ENCODE results near the gene ACVR2A. TPM values are rescaled to one million over a fixed set of nuclear protein-coding genes. Genes with fewer than 3 reads are reported as not detected.

Gene ACVR2A
- total RNA-seq, 2 experiments from 2014 or later = 13.3 to 14.6 TPM

DNA sequence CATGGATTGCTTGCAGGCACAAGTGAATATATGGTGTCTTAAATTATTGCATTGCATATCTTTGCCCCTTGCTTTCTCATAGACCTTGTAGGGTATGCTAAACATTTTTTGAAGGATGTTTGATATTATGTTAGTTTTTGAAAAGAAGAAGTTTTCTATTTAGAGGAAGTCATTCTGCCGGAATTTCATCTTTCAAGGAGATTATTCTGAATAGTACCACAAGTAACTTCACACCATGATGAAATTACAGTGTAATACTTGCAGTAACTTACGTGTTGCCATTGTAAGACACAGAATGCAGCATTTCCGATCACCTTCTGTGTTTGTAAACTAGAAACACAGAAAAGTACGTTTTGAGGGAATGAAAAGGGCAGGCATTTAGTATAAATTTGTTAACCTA is 71.9 kb downstream of the ACVR2A start:
- Mint-ChIP-seq H3K4me3 (no peak overlapping the region), H3K27ac (no peak overlapping the region), H3K9me3 (no peaks in the 10 kb centered on the region), H3K27me3 (no peaks in the 10 kb centered on the region), H3K4me1 (ENCODE audit: low read depth) (no peaks in the 10 kb centered on the region), H3K36me3 (ENCODE audit: low read depth) (peaks cover 57% of the 10 kb centered on the region)
- intact Hi-C loops (cut with DNase I, micrococcal nuclease) = no loop called here
- TF ChIP-seq, protein P1, sequence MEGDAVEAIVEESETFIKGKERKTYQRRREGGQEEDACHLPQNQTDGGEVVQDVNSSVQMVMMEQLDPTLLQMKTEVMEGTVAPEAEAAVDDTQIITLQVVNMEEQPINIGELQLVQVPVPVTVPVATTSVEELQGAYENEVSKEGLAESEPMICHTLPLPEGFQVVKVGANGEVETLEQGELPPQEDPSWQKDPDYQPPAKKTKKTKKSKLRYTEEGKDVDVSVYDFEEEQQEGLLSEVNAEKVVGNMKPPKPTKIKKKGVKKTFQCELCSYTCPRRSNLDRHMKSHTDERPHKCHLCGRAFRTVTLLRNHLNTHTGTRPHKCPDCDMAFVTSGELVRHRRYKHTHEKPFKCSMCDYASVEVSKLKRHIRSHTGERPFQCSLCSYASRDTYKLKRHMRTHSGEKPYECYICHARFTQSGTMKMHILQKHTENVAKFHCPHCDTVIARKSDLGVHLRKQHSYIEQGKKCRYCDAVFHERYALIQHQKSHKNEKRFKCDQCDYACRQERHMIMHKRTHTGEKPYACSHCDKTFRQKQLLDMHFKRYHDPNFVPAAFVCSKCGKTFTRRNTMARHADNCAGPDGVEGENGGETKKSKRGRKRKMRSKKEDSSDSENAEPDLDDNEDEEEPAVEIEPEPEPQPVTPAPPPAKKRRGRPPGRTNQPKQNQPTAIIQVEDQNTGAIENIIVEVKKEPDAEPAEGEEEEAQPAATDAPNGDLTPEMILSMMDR (IDR thresholded peaks at IDR 0.05) = no peak
- Histone ChIP-seq H3K27me3 (ENCODE audit: control insufficient read depth in 1 of 2, insufficient read depth in 2 of 2, low read length in 2 of 2) (no peaks in the 10 kb centered on the region), H3K27ac (ENCODE audit: low read depth in 1 of 2, low read length in 2 of 2) (no peak overlapping the region), H3K36me3 (ENCODE audit: insufficient read depth, low read length) (peaks cover 28% of the 10 kb centered on the region), H3K4me1 (ENCODE audit: insufficient read depth, low read length) (no peaks in the 10 kb centered on the region), H3K4me3 (ENCODE audit: low read length) (no peak overlapping the region), H3K9me3 (ENCODE audit: control insufficient read depth in 1 of 2, insufficient read depth in 1 of 2, low read length in 2 of 2) (no peaks in the 10 kb centered on the region)
- CTCF ChIA-PET = no interaction called here
- ATAC-seq (ENCODE audit: poor library complexity) (no peak), DNase-seq (no peak)
- POLR2A ChIA-PET = interaction anchor here (2.0 kb wide), 1 partner anchor 73 kb away, joined by 6 read pairs; no protein-coding TSS in a partner anchor

DNA sequence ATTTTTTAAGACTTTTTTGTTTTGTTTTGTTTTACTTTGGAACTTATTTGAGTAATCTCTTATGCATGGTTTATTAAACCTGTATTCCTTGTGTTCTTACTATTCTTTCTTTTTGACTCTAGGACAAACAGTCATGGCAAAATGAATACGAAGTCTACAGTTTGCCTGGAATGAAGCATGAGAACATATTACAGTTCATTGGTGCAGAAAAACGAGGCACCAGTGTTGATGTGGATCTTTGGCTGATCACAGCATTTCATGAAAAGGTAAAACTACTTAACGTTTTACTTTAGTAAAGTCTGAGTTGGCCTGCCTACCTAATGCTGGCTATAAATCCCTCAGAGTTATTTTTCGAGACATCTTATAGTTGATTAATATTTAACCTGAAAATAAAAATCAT is 72.3 kb downstream of the ACVR2A start:
- no peaks in the 10 kb centered on the region for H3K27me3 ChIP-seq (ENCODE audit: control insufficient read depth in 1 of 2, insufficient read depth in 2 of 2, low read length in 2 of 2)

DNA sequence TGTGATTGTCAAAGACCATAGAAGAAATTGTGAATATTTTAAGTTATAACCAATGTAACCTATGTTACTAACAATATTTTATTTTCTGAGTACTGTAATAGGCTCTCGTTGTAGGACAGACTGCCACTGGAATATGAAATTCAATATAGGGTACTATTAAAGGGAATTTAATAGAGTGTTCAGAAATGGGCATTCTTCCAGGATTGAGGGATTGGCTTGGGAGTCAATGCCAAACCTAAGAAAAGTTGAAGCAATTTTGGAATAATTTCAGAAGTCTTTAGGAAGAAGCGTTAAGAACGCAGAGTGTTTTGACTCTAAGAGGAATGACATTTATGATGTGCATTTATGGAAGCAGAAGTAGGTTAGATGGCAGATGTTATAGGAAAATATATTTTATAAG is 79.0 kb downstream of the ACVR2A start:
- Histone ChIP-seq H3K9me3 (ENCODE audit: control insufficient read depth in 1 of 2, insufficient read depth in 1 of 2, low read length in 2 of 2) (no peaks in the 10 kb centered on the region), H3K27ac (ENCODE audit: low read depth in 1 of 2, low read length in 2 of 2) (no peak overlapping the region), H3K4me3 (ENCODE audit: low read length) (no peak overlapping the region), H3K27me3 (ENCODE audit: control insufficient read depth in 1 of 2, insufficient read depth in 2 of 2, low read length in 2 of 2) (no peaks in the 10 kb centered on the region), H3K36me3 (ENCODE audit: insufficient read depth, low read length) (peaks cover 15% of the 10 kb centered on the region), H3K4me1 (ENCODE audit: insufficient read depth, low read length) (no peaks in the 10 kb centered on the region)
- peaks cover 26% of the 10 kb centered on the region for H3K4me1 Mint-ChIP-seq (ENCODE audit: low read depth)
- ATAC-seq (ENCODE audit: poor library complexity) (no peak), DNase-seq (no peak)
- CTCF ChIA-PET = no interaction called here
- H3K36me3 Mint-ChIP-seq (ENCODE audit: low read depth) = peaks cover 54% of the 10 kb centered on the region
- TF ChIP-seq, protein P1 (IDR thresholded peaks at IDR 0.05) = no peak
- H3K9me3 Mint-ChIP-seq = no peaks in the 10 kb centered on the region
- intact Hi-C loops (cut with DNase I, micrococcal nuclease) = no loop called here
- no peaks in the 10 kb centered on the region for H3K27me3 Mint-ChIP-seq
- POLR2A ChIA-PET = no interaction called here
- H3K27ac Mint-ChIP-seq = peak overlapping the region; percentile 61
- no peak overlapping the region for H3K4me3 Mint-ChIP-seq

More for the DNA sequence above, 72.3 kb downstream of the ACVR2A start:
- ChIA-PET CTCF (no interaction called here), POLR2A (interaction anchor here (2.0 kb wide), 1 partner anchor 73 kb away, joined by 6 read pairs; no protein-coding TSS in a partner anchor)
- intact Hi-C loops (cut with DNase I, micrococcal nuclease) = no loop called here
- Histone ChIP-seq H3K4me1 (ENCODE audit: insufficient read depth, low read length) (no peaks in the 10 kb centered on the region), H3K27ac (ENCODE audit: low read depth in 1 of 2, low read length in 2 of 2) (no peak overlapping the region), H3K36me3 (ENCODE audit: insufficient read depth, low read length) (peaks cover 28% of the 10 kb centered on the region), H3K4me3 (ENCODE audit: low read length) (no peak overlapping the region), H3K9me3 (ENCODE audit: control insufficient read depth in 1 of 2, insufficient read depth in 1 of 2, low read length in 2 of 2) (no peaks in the 10 kb centered on the region)
- H3K36me3 Mint-ChIP-seq (ENCODE audit: low read depth) = peaks cover 61% of the 10 kb centered on the region
- no peaks in the 10 kb centered on the region for H3K27me3 Mint-ChIP-seq
- TF ChIP-seq, protein P1 (IDR thresholded peaks at IDR 0.05) = no peak
- no peak for DNase-seq
- H3K9me3 Mint-ChIP-seq = no peaks in the 10 kb centered on the region
- no peak overlapping the region for H3K4me3 Mint-ChIP-seq
- no peak overlapping the region for H3K27ac Mint-ChIP-seq
- no peak for ATAC-seq (ENCODE audit: poor library complexity)
- H3K4me1 Mint-ChIP-seq (ENCODE audit: low read depth) = no peaks in the 10 kb centered on the region

All from CD4-positive, alpha-beta T cell (primary cell).